RWPE2 (cell line): Measurements from ENCODE around the gene CMIP.

Experiments used
- ATAC-seq: fragments of 200-7000 bp; cut with Tn5 transposase; 3 replicates; pipeline ENCODE4 v1.9.1; 2021; ENCODE audit warnings: low read depth
- DNase-seq: peaks from one replicate; pipeline ENCODE4 v3.0.0-alpha.2; 2020; ENCODE audit warnings: low spot score
- H3K27ac ChIP-seq: fragments of 450-650 bp; 2 replicates; pipeline ENCODE4 v1.5.1; 2017; ENCODE audit warnings: mild to moderate bottlenecking; ENCODE audit not compliant: poor library complexity, severe bottlenecking
- H3K27me3 ChIP-seq: fragments of 250-450 bp; sonication (Bioruptor Pico); 2 replicates; pipeline ENCODE4 v1.5.1; 2021; ENCODE audit warnings: mild to moderate bottlenecking, moderate library complexity; ENCODE audit not compliant: insufficient read depth, poor library complexity, severe bottlenecking
- H3K36me3 ChIP-seq: fragments of 250-450 bp; sonication (Bioruptor Pico); 2 replicates; pipeline ENCODE4 v1.5.1; 2020; ENCODE audit warnings: low read depth, mild to moderate bottlenecking, moderate library complexity
- H3K4me1 ChIP-seq: fragments of 250-450 bp; sonication (Bioruptor Pico); 2 replicates; pipeline ENCODE4 v1.5.1; 2021; ENCODE audit warnings: mild to moderate bottlenecking, moderate library complexity; ENCODE audit not compliant: insufficient read depth, poor library complexity, severe bottlenecking
- H3K4me3 ChIP-seq: fragments of 250-450 bp; sonication (Bioruptor Pico); 2 replicates; pipeline ENCODE4 v1.5.1; 2021; ENCODE audit warnings: mild to moderate bottlenecking, moderate library complexity; ENCODE audit not compliant: severe bottlenecking
- H3K9me3 ChIP-seq: fragments of 250-450 bp; sonication (Bioruptor Pico); 2 replicates; pipeline ENCODE4 v1.5.1; 2021; ENCODE audit warnings: mild to moderate bottlenecking, moderate library complexity; ENCODE audit not compliant: severe bottlenecking
- CTCF ChIP-seq: fragments of 450-650 bp; IDR thresholded peaks from one replicate; pipeline ENCODE4 v1.5.1; 2017; ENCODE audit warnings: mild to moderate bottlenecking, moderate library complexity; ENCODE audit not compliant: poor library complexity, severe bottlenecking

Gene CMIP

DNA sequence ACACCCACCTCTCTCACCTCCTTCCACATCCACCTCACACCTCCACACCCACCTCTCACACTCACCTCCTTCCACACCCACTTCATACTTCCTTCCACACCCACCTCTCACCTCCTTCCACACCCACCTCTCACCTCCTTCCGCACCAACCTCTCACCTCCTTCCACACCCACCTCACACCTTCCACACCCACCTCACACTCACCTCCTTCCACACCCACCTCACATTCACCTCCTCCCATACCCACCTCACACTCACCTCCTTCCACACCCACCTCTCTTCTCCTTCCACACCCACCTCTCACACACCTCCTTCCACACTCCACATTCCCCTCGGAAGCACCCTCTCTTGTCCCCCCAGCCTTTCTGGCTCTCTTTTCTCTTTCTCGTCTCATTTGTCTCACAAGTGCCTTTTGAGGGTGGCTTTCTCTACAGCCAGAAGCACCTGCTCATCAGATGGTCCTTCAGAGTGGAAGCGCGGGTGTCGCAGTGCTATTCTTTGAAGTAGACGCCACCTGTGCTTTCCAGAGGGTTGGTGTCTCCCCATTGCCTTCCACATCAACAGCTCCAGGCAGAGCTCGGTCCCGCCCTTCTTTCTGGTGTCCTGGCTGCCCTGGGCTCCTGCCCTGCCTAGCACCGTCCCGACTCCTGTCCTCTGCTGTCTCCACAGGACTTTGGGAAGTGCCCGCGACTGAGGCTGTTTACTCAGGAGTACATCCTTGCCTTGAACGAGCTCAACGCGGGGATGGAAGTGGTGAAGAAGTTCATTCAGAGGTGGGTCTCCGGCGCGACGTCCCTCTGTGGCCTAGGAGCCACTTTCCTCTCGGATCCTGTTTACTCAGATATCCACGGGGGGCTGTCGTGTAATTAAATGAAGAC, 225.1 kb downstream of the CMIP start:
- DNase-seq (no peak), ATAC-seq (no peak)
- Histone ChIP-seq H3K4me3 (no peak overlapping the region), H3K4me1 (no peaks in the 10 kb centered on the region), H3K27ac (no peak overlapping the region), H3K36me3 (peaks cover 83% of the 10 kb centered on the region), H3K9me3 (no peaks in the 10 kb centered on the region), H3K27me3 (no peaks in the 10 kb centered on the region)
- no peak for TF ChIP-seq CTCF

GRCh38 chr16:81671738-81672597, 227.4 kb downstream of the CMIP start:
- peaks cover 81% of the 10 kb centered on the region for H3K36me3 ChIP-seq
- no peak overlapping the region for H3K27ac ChIP-seq
- no peaks in the 10 kb centered on the region for H3K27me3 ChIP-seq
- ATAC-seq, result no peak; the same call in 2 of the 3 replicates
- TF ChIP-seq CTCF, result no peak
- no peak overlapping the region for H3K4me3 ChIP-seq
- H3K9me3 ChIP-seq, result no peaks in the 10 kb centered on the region
- DNase-seq, result no peak
- H3K4me1 ChIP-seq, result no peaks in the 10 kb centered on the region

DNA sequence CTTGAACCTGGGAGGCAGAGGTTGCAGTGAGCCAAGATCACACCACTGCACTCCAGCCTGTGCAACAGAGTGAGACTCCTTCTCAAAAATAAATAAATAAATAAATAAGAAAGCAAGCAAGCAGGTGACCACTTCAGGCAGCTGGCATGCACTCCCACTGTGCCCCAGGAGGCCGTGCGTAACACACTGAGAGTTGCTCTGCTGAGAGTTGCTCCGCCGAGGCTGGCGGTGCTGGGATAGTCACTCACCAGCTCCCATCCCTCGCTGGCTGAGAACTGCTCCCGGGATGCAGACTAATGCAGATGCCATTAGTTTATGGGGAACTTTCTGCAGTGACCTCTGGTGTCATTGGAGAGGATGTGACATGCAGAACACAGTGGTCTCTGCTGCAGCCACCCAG, 228.8 kb downstream of the CMIP start:
- Histone ChIP-seq H3K4me1 (no peaks in the 10 kb centered on the region), H3K27ac (no peak overlapping the region), H3K27me3 (no peaks in the 10 kb centered on the region), H3K4me3 (no peak overlapping the region), H3K36me3 (peaks cover 86% of the 10 kb centered on the region), H3K9me3 (no peaks in the 10 kb centered on the region)
- ATAC-seq, result no peak
- no peak for TF ChIP-seq CTCF
- no peak for DNase-seq

- DNase-seq (no peak), ATAC-seq (no peak)
- Histone ChIP-seq H3K4me1 (no peaks in the 10 kb centered on the region), H3K27me3 (no peaks in the 10 kb centered on the region), H3K27ac (no peak overlapping the region), H3K4me3 (no peak overlapping the region), H3K9me3 (no peaks in the 10 kb centered on the region), H3K36me3 (peaks cover 93% of the 10 kb centered on the region)
- TF ChIP-seq CTCF, result no peak
Measured at GRCh38 chr16:81675662-81676061, 231.1 kb downstream of the CMIP start.
